Measurements from ENCODE around the gene MAD1L1.

The MAD1L1 gene

GRCh38 chr7:2131341-2131740 lies 101.4 kb downstream of the MAD1L1 start:
- DNase-seq, result no peak

GRCh38 chr7:2130096-2130375 lies 102.7 kb downstream of the MAD1L1 start:
- peak; percentile 82 for DNase-seq

GRCh38 chr7:2129323-2130095 lies 103.2 kb downstream of the MAD1L1 start:
- DNase-seq, result peak; percentile 82

GRCh38 chr7:2128601-2129322 lies 104.0 kb downstream of the MAD1L1 start:
- no peak for DNase-seq

- no peak for DNase-seq
These were observed 106.1 kb downstream of the MAD1L1 start for GRCh38 chr7:2126621-2127020.

GRCh38 chr7:2125931-2126330 lies 106.8 kb downstream of the MAD1L1 start:
- DNase-seq, result no peak

- DNase-seq, result no peak
These were observed 108.0 kb downstream of the MAD1L1 start for GRCh38 chr7:2124604-2125345.

GRCh38 chr7:2123916-2124315 lies 108.8 kb downstream of the MAD1L1 start:
- no peak for DNase-seq

- peak; percentile 78 for DNase-seq
These were observed 109.4 kb downstream of the MAD1L1 start for GRCh38 chr7:2123360-2123759.

- DNase-seq, result no peak
These were observed 110.1 kb downstream of the MAD1L1 start for GRCh38 chr7:2122651-2123050.

GRCh38 chr7:2120841-2121830 lies 111.6 kb downstream of the MAD1L1 start:
- no peak for DNase-seq

GRCh38 chr7:2120251-2120660 lies 112.5 kb downstream of the MAD1L1 start:
- DNase-seq, result no peak

GRCh38 chr7:2118630-2119190 lies 114.0 kb downstream of the MAD1L1 start:
- DNase-seq, result no peak

GRCh38 chr7:2118056-2118455 lies 114.7 kb downstream of the MAD1L1 start:
- DNase-seq, result no peak

GRCh38 chr7:2117646-2118045 lies 115.1 kb downstream of the MAD1L1 start:
- no peak for DNase-seq

GRCh38 chr7:2116989-2117591 lies 115.7 kb downstream of the MAD1L1 start:
- DNase-seq, result no peak

- no peak for DNase-seq
These were observed 116.3 kb downstream of the MAD1L1 start for GRCh38 chr7:2116448-2116810.

GRCh38 chr7:2115760-2116447 lies 116.8 kb downstream of the MAD1L1 start:
- peak; percentile 69 for DNase-seq

GRCh38 chr7:2114926-2115759 lies 117.6 kb downstream of the MAD1L1 start:
- no peak for DNase-seq

- DNase-seq, result no peak
These were observed 118.7 kb downstream of the MAD1L1 start for GRCh38 chr7:2114052-2114451.
